Suprapubic skin (tissue), 4 donors: ENCODE measurements around the gene ITK. TPM values are rescaled to one million over a fixed set of nuclear protein-coding genes. Genes with fewer than 3 reads are reported as not detected.

Experiments used
- DNase-seq, 2 donors: peaks; one replicate each; pipeline ENCODE4 v3.0.0-alpha.2; 2019; ENCODE audit warnings: low spot score in 2 of 2
- H3K27ac ChIP-seq: fragments of 200-600 bp; sonication (generic); one replicate; pipeline ENCODE4 v1.5.1; 2019
- H3K27me3 ChIP-seq: fragments of 200-600 bp; sonication (generic); one replicate; pipeline ENCODE4 v1.5.1; 2019
- H3K36me3 ChIP-seq: fragments of 200-600 bp; sonication (generic); one replicate; pipeline ENCODE4 v1.5.1; 2019
- H3K4me1 ChIP-seq: fragments of 200-600 bp; sonication (generic); one replicate; pipeline ENCODE4 v1.5.1; 2019
- H3K4me3 ChIP-seq: fragments of 200-600 bp; sonication (generic); one replicate; pipeline ENCODE4 v1.5.1; 2019; ENCODE audit warnings: mild to moderate bottlenecking
- H3K9me3 ChIP-seq: fragments of 200-600 bp; sonication (generic); one replicate; pipeline ENCODE4 v1.5.1; 2019
- CTCF ChIP-seq, 2 donors: fragments of 200-600 bp in 1 of 2; fragments of 450-650 bp in 1 of 2; sonication (generic) in 1 of 2; IDR thresholded peaks; one replicate each; pipeline ENCODE4 v1.5.1; 2016 to 2019; ENCODE audit warnings: antibody characterized with exemption in 2 of 2, mild to moderate bottlenecking in 1 of 2, moderate library complexity in 1 of 2
- EP300 ChIP-seq: sonication (generic); formaldehyde crosslinking; IDR thresholded peaks from one replicate; pipeline ENCODE4 v1.6.1; 2017; ENCODE audit warnings: antibody characterized with exemption
- POLR2A ChIP-seq, 2 donors: fragments of 450-650 bp; IDR thresholded peaks; one replicate each; pipeline ENCODE4 v1.6.1; 2017; ENCODE audit warnings: antibody characterized with exemption in 2 of 2, mild to moderate bottlenecking in 2 of 2, moderate library complexity in 2 of 2
- POLR2AphosphoS5 ChIP-seq, 3 donors: sonication (generic); formaldehyde crosslinking; IDR thresholded peaks; one replicate each; pipeline ENCODE4 v1.6.1; 2017; ENCODE audit warnings: antibody characterized with exemption in 3 of 3
- WGBS: methylation state at CpG from one replicate; pipeline ENCODE4 v1.1.5; 2018; 5-methylcytosine and 5-hydroxymethylcytosine counted together
- total RNA-seq, 4 donors: library from RNA; depleted of rRNA; stranded (reverse); fragments of >200 nt; gene quantifications; one replicate each; pipeline ENCODE4 v1.1.0, GENCODE V29; 2016

Gene ITK
- total RNA-seq, 4 donors from 2014 or later = 1.6 to 3.5 (median 2.7) TPM

- WGBS = 77% methylated on average over 1 of the region's 1 CpG
- DNase-seq = no peak
- TF ChIP-seq POLR2A (IDR thresholded peaks at IDR 0.05) = no peak
- TF ChIP-seq EP300 = no peak
- TF ChIP-seq POLR2AphosphoS5 (IDR thresholded peaks at IDR 0.05) = no peak
- no peak for TF ChIP-seq CTCF (IDR thresholded peaks at IDR 0.05)
These were observed 23.2 kb upstream of the ITK start for GRCh38 chr5:157157293-157157891.

GRCh38 chr5:157159209-157159751 lies 21.4 kb upstream of the ITK start:
- WGBS = 76% methylated on average over 6 of the region's 6 CpGs
- no peak for TF ChIP-seq POLR2AphosphoS5 (IDR thresholded peaks at IDR 0.05)
- no peak for TF ChIP-seq EP300
- TF ChIP-seq CTCF (IDR thresholded peaks at IDR 0.05) = no peak
- TF ChIP-seq POLR2A (IDR thresholded peaks at IDR 0.05) = no peak
- no peak overlapping the region for H3K27ac ChIP-seq
- peaks cover 8% of the 10 kb centered on the region for H3K27me3 ChIP-seq
- no peaks in the 10 kb centered on the region for H3K9me3 ChIP-seq
- no peak for DNase-seq
- H3K36me3 ChIP-seq = no peaks in the 10 kb centered on the region
- H3K4me1 ChIP-seq = no peaks in the 10 kb centered on the region
- no peak overlapping the region for H3K4me3 ChIP-seq

More at GRCh38 chr5:157157293-157157891, 23.2 kb upstream of the ITK start:
- no peak overlapping the region for H3K27ac ChIP-seq
- H3K27me3 ChIP-seq = no peaks in the 10 kb centered on the region
- H3K9me3 ChIP-seq = no peaks in the 10 kb centered on the region
- no peak overlapping the region for H3K4me3 ChIP-seq
- H3K36me3 ChIP-seq = no peaks in the 10 kb centered on the region
- H3K4me1 ChIP-seq = no peaks in the 10 kb centered on the region

GRCh38 chr5:157160001-157160400 lies 20.6 kb upstream of the ITK start:
- TF ChIP-seq CTCF (IDR thresholded peaks at IDR 0.05) (no peak), POLR2A (IDR thresholded peaks at IDR 0.05) (no peak), EP300 (no peak), POLR2AphosphoS5 (IDR thresholded peaks at IDR 0.05) (no peak)
- Histone ChIP-seq H3K9me3 (no peaks in the 10 kb centered on the region), H3K4me1 (no peaks in the 10 kb centered on the region), H3K36me3 (no peaks in the 10 kb centered on the region), H3K4me3 (no peak overlapping the region), H3K27ac (no peak overlapping the region), H3K27me3 (peaks cover 8% of the 10 kb centered on the region)
- 77% methylated on average over 4 of the region's 4 CpGs for WGBS
- no peak for DNase-seq

GRCh38 chr5:157161996-157162395 lies 18.6 kb upstream of the ITK start:
- Histone ChIP-seq H3K4me1 (no peaks in the 10 kb centered on the region), H3K27ac (no peak overlapping the region), H3K27me3 (peaks cover 14% of the 10 kb centered on the region), H3K9me3 (no peaks in the 10 kb centered on the region), H3K4me3 (no peak overlapping the region), H3K36me3 (no peaks in the 10 kb centered on the region)
- no peak for DNase-seq
- WGBS = 88% methylated on average over 5 of the region's 6 CpGs
- no peak for TF ChIP-seq POLR2A (IDR thresholded peaks at IDR 0.05)
- no peak for TF ChIP-seq CTCF (IDR thresholded peaks at IDR 0.05)
- no peak for TF ChIP-seq EP300
- no peak for TF ChIP-seq POLR2AphosphoS5 (IDR thresholded peaks at IDR 0.05)

GRCh38 chr5:157162919-157163510 lies 17.6 kb upstream of the ITK start:
- Histone ChIP-seq H3K27ac (no peak overlapping the region), H3K4me1 (no peaks in the 10 kb centered on the region), H3K27me3 (peaks cover 18% of the 10 kb centered on the region), H3K36me3 (no peaks in the 10 kb centered on the region), H3K4me3 (no peak overlapping the region), H3K9me3 (no peaks in the 10 kb centered on the region)
- TF ChIP-seq EP300 (no peak), POLR2AphosphoS5 (IDR thresholded peaks at IDR 0.05) (no peak), POLR2A (IDR thresholded peaks at IDR 0.05) (no peak), CTCF (IDR thresholded peaks at IDR 0.05) (no peak)
- no peak for DNase-seq
- WGBS = 95% methylated on average over 12 of the region's 12 CpGs
